GM12878 (cell line): ENCODE results near the gene ULK4. TPM values are rescaled to one million over a fixed set of nuclear protein-coding genes. Genes with fewer than 3 reads are reported as not detected.

ENCODE experiments used
- BCL11A ChIP-seq: IDR thresholded peaks from 2 replicates; pipeline ENCODE4 v1.6.1; 2011; ENCODE audit warnings: low read depth, low read length
- CBX3 ChIP-seq: fragments of 200-600 bp; sonication (generic); IDR thresholded peaks from 2 replicates; pipeline ENCODE4 v1.6.1; 2016; ENCODE audit warnings: low read depth, borderline replicate concordance
- CBX5 ChIP-seq: sonication (generic); IDR thresholded peaks from 2 replicates; pipeline ENCODE4 v1.6.1; 2016; ENCODE audit warnings: low read depth, moderate library complexity, mild to moderate bottlenecking, inconsistent platforms
- CUX1 ChIP-seq: IDR thresholded peaks from 2 replicates; pipeline ENCODE4 v1.6.1; 2012; ENCODE audit warnings: improper control_type of control experiment, low read depth, low read length; ENCODE audit not compliant: insufficient replicate concordance
- EED ChIP-seq: sonication (generic); IDR thresholded peaks from 2 replicates; pipeline ENCODE4 v1.6.1; 2016; ENCODE audit warnings: antibody characterized with exemption, low read depth
- HDAC6 ChIP-seq: fragments of 200-600 bp; sonication (generic); IDR thresholded peaks from one replicate; pipeline ENCODE4 v1.8.0; 2017; ENCODE audit warnings: antibody characterized with exemption; ENCODE audit not compliant: unreplicated experiment
- HSF1 ChIP-seq: fragments of 150-350 bp; IDR thresholded peaks from 2 replicates; pipeline ENCODE4 v1.6.1; 2014; ENCODE audit warnings: mild to moderate bottlenecking, low read depth, low read length
- IKZF1 ChIP-seq: fragments of 450-650 bp; conservative IDR thresholded peaks from 2 replicates; pipeline ENCODE4 v1.6.1; 2017; ENCODE audit warnings: antibody characterized with exemption, mild to moderate bottlenecking
- IRF4 ChIP-seq: IDR thresholded peaks from 2 replicates; pipeline ENCODE4 v1.6.1; 2011; ENCODE audit warnings: low read depth, low read length
- KLF5 ChIP-seq: fragments of 450-650 bp; IDR thresholded peaks from 2 replicates; pipeline ENCODE4 v1.6.1; 2014; ENCODE audit warnings: mild to moderate bottlenecking; ENCODE audit not compliant: partially characterized antibody
- LARP7 ChIP-seq: fragments of 450-650 bp; IDR thresholded peaks from 2 replicates; pipeline ENCODE4 v1.6.1; 2017; ENCODE audit warnings: mild to moderate bottlenecking
- MTA2 ChIP-seq: fragments of 450-650 bp; IDR thresholded peaks from 2 replicates; pipeline ENCODE4 v1.6.1; 2016; ENCODE audit warnings: low read depth, mild to moderate bottlenecking, moderate library complexity
- PAX5 ChIP-seq: IDR thresholded peaks from 2 replicates; pipeline ENCODE4 v1.6.1; 2011; ENCODE audit warnings: low read depth, low read length, borderline replicate concordance
- SIX5 ChIP-seq: IDR thresholded peaks from 2 replicates; pipeline ENCODE4 v1.6.1; 2011; ENCODE audit warnings: mild to moderate bottlenecking, low read depth, low read length, moderate library complexity; ENCODE audit not compliant: severe bottlenecking
- SPI1 ChIP-seq: IDR thresholded peaks from 2 replicates; pipeline ENCODE4 v1.6.1; 2011; ENCODE audit warnings: low read depth, mild to moderate bottlenecking, low read length, moderate library complexity, borderline replicate concordance; ENCODE audit not compliant: insufficient read depth
- TCF12 ChIP-seq: IDR thresholded peaks from 2 replicates; pipeline ENCODE4 v1.6.1; 2011; ENCODE audit warnings: low read depth, mild to moderate bottlenecking, low read length
- ZNF384 ChIP-seq: IDR thresholded peaks from 2 replicates; pipeline ENCODE4 v1.6.1; 2012; ENCODE audit warnings: low read depth, mild to moderate bottlenecking, low read length, improper control_type of control experiment, borderline replicate concordance
- ZNF687 ChIP-seq: fragments of 450-650 bp; IDR thresholded peaks from 2 replicates; pipeline ENCODE4 v1.6.1; 2017; ENCODE audit warnings: mild to moderate bottlenecking, moderate library complexity
- polyA plus RNA-seq, 11 experiments: library from polyadenylated mRNA; depleted of rRNA in 4 of 11; unstranded in 6 of 11; stranded (reverse) in 5 of 11; fragments of >200 nt; fragmentation: Nextera tagmentation in 4 of 11; fragmentation: Illumina TruSeq in 1 of 11; extraction: Ambion mirVana in 4 of 11; extraction: Trizol in 1 of 11; gene quantifications; 1 replicate in 1 of 11; 2 replicates in 10 of 11; pipeline versions ENCODE4 v1.2.1 to v1.2.3, GENCODE V29; 2011 to 2016; ENCODE audit warnings: inconsistent platforms in 2 of 11, missing spikeins in 2 of 11, low read depth in 1 of 11
- total RNA-seq, 4 experiments: library from RNA; depleted of rRNA in 3 of 4; stranded (reverse); fragments of >200 nt in 3 of 4; fragmentation: Illumina TruSeq in 1 of 4; extraction: Trizol in 1 of 4; gene quantifications; 2 replicates each; pipeline versions ENCODE4 v1.2.1 to v1.2.3, GENCODE V29; 2013 to 2021

ULK4 gene
- total and polyA plus RNA-seq, 10 of the 15 experiments (the other 5 are each of a cell fraction or from before 2014, with no cell fraction given) = 3.5 to 7.6 (median 6.3) TPM

- TF ChIP-seq ZNF687 (no peak), KLF5 (no peak), HDAC6 (no peak), HSF1 (no peak), ZNF384 (no peak), TCF12 (peak; percentile 86), IRF4 (peak; percentile 73; the same call in 1 of the 2 replicates), CBX5 (peak; percentile 33; the same call in 1 of the 2 replicates), IKZF1 (0 out of 2 replicates have a peak, but pooled peaks have one; percentile 24), SPI1 (peak; percentile 89), LARP7 (no peak), CBX3 (no peak), PAX5 (peak; percentile 70; the same call in 1 of the 2 replicates), SIX5 (no peak), EED (peak; percentile 77), MTA2 (peak; percentile 68), CUX1 (no peak), BCL11A (peak; percentile 72)
Observed at GRCh38 chr3:41581700-41582099, 380.2 kb downstream of the ULK4 start (continued).
